ENCODE measurements around the gene RHOJ. TPM values are rescaled to one million over a fixed set of nuclear protein-coding genes. Genes with fewer than 3 reads are reported as not detected.

Gene RHOJ
- total RNA-seq, 2 experiments from 2014 or later = not detected

GRCh38 chr14:63212776-63213500 is 8.7 kb downstream of the RHOJ start:
- no peak for DNase-seq
- Mint-ChIP-seq H3K4me3 (no peak overlapping the region), H3K36me3 (ENCODE audit: low read depth) (no peaks in the 10 kb centered on the region), H3K27me3 (ENCODE audit: low read depth) (no peaks in the 10 kb centered on the region), H3K27ac (no peak overlapping the region), H3K9me3 (no peaks in the 10 kb centered on the region), H3K4me1 (ENCODE audit: low read depth) (no peaks in the 10 kb centered on the region)
- CTCF ChIA-PET = no interaction called here
- intact Hi-C loops (cut with micrococcal nuclease) = no loop called here

GRCh38 chr14:63214417-63215196 is 10.4 kb downstream of the RHOJ start:
- Mint-ChIP-seq H3K4me1 (ENCODE audit: low read depth) (no peaks in the 10 kb centered on the region), H3K27me3 (ENCODE audit: low read depth) (no peaks in the 10 kb centered on the region), H3K4me3 (no peak overlapping the region), H3K9me3 (no peaks in the 10 kb centered on the region), H3K36me3 (ENCODE audit: low read depth) (no peaks in the 10 kb centered on the region), H3K27ac (no peak overlapping the region)
- intact Hi-C loops (cut with micrococcal nuclease) = no loop called here
- no peak for DNase-seq
- CTCF ChIA-PET = no interaction called here

GRCh38 chr14:63220526-63220925 is 16.3 kb downstream of the RHOJ start:
- H3K9me3 Mint-ChIP-seq = no peaks in the 10 kb centered on the region
- DNase-seq = no peak
- no peaks in the 10 kb centered on the region for H3K36me3 Mint-ChIP-seq (ENCODE audit: low read depth)
- CTCF ChIA-PET = no interaction called here
- H3K4me3 Mint-ChIP-seq = no peak overlapping the region
- no peaks in the 10 kb centered on the region for H3K4me1 Mint-ChIP-seq (ENCODE audit: low read depth)
- H3K27me3 Mint-ChIP-seq (ENCODE audit: low read depth) = peaks cover 5% of the 10 kb centered on the region
- H3K27ac Mint-ChIP-seq = no peak overlapping the region
- intact Hi-C loops (cut with micrococcal nuclease) = no loop called here

GRCh38 chr14:63223596-63223995 is 19.4 kb downstream of the RHOJ start:
- CTCF ChIA-PET = no interaction called here
- no peaks in the 10 kb centered on the region for H3K4me1 Mint-ChIP-seq (ENCODE audit: low read depth)
- intact Hi-C loops (cut with micrococcal nuclease) = no loop called here
- H3K27ac Mint-ChIP-seq = no peak overlapping the region
- H3K27me3 Mint-ChIP-seq (ENCODE audit: low read depth) = peaks cover 8% of the 10 kb centered on the region
- no peak overlapping the region for H3K4me3 Mint-ChIP-seq
- H3K36me3 Mint-ChIP-seq (ENCODE audit: low read depth) = no peaks in the 10 kb centered on the region
- no peak for DNase-seq
- no peaks in the 10 kb centered on the region for H3K9me3 Mint-ChIP-seq

- DNase-seq = no peak
- Mint-ChIP-seq H3K4me1 (ENCODE audit: low read depth) (no peaks in the 10 kb centered on the region), H3K9me3 (no peaks in the 10 kb centered on the region), H3K27me3 (ENCODE audit: low read depth) (peaks cover 8% of the 10 kb centered on the region), H3K36me3 (ENCODE audit: low read depth) (no peaks in the 10 kb centered on the region), H3K4me3 (no peak overlapping the region), H3K27ac (no peak overlapping the region)
- intact Hi-C loops (cut with micrococcal nuclease) = no loop called here
- CTCF ChIA-PET = interaction anchor here (0.7 kb wide), 1 partner anchor 8 kb away, joined by 4 read pairs; no protein-coding TSS in a partner anchor
Measured at GRCh38 chr14:63224196-63224595, 20.0 kb downstream of the RHOJ start.

- Mint-ChIP-seq H3K4me1 (ENCODE audit: low read depth) (no peaks in the 10 kb centered on the region), H3K4me3 (no peak overlapping the region), H3K36me3 (ENCODE audit: low read depth) (no peaks in the 10 kb centered on the region), H3K27ac (no peak overlapping the region), H3K27me3 (ENCODE audit: low read depth) (peaks cover 14% of the 10 kb centered on the region), H3K9me3 (no peaks in the 10 kb centered on the region)
- no peak for DNase-seq
- CTCF ChIA-PET = no interaction called here
- intact Hi-C loops (cut with micrococcal nuclease) = no loop called here
Measured at GRCh38 chr14:63228217-63228616, 24.0 kb downstream of the RHOJ start.

GRCh38 chr14:63229330-63230059 is 25.3 kb downstream of the RHOJ start:
- no peaks in the 10 kb centered on the region for H3K36me3 Mint-ChIP-seq (ENCODE audit: low read depth)
- no peaks in the 10 kb centered on the region for H3K4me1 Mint-ChIP-seq (ENCODE audit: low read depth)
- H3K27ac Mint-ChIP-seq = no peak overlapping the region
- H3K4me3 Mint-ChIP-seq = no peak overlapping the region
- no peaks in the 10 kb centered on the region for H3K9me3 Mint-ChIP-seq
- H3K27me3 Mint-ChIP-seq (ENCODE audit: low read depth) = peaks cover 13% of the 10 kb centered on the region
- CTCF ChIA-PET = no interaction called here
- intact Hi-C loops (cut with micrococcal nuclease) = no loop called here
- DNase-seq = no peak

GRCh38 chr14:63231766-63232165 is 27.5 kb downstream of the RHOJ start:
- Mint-ChIP-seq H3K4me1 (ENCODE audit: low read depth) (no peaks in the 10 kb centered on the region), H3K4me3 (no peak overlapping the region), H3K27me3 (ENCODE audit: low read depth) (peaks cover 12% of the 10 kb centered on the region), H3K27ac (no peak overlapping the region), H3K36me3 (ENCODE audit: low read depth) (no peaks in the 10 kb centered on the region), H3K9me3 (no peaks in the 10 kb centered on the region)
- intact Hi-C loops (cut with micrococcal nuclease) = no loop called here
- DNase-seq = no peak
- CTCF ChIA-PET = no interaction called here

GRCh38 chr14:63237791-63238190 is 33.5 kb downstream of the RHOJ start:
- Mint-ChIP-seq H3K4me1 (ENCODE audit: low read depth) (no peaks in the 10 kb centered on the region), H3K4me3 (no peak overlapping the region), H3K27ac (no peak overlapping the region), H3K36me3 (ENCODE audit: low read depth) (no peaks in the 10 kb centered on the region), H3K9me3 (no peaks in the 10 kb centered on the region), H3K27me3 (ENCODE audit: low read depth) (peaks cover 8% of the 10 kb centered on the region)
- DNase-seq = no peak
- intact Hi-C loops (cut with micrococcal nuclease) = no loop called here
- CTCF ChIA-PET = no interaction called here

- H3K4me1 Mint-ChIP-seq (ENCODE audit: low read depth) = no peaks in the 10 kb centered on the region
- intact Hi-C loops (cut with micrococcal nuclease) = no loop called here
- H3K27me3 Mint-ChIP-seq (ENCODE audit: low read depth) = peaks cover 2% of the 10 kb centered on the region
- H3K4me3 Mint-ChIP-seq = no peak overlapping the region
- CTCF ChIA-PET = no interaction called here
- no peaks in the 10 kb centered on the region for H3K9me3 Mint-ChIP-seq
- DNase-seq = no peak
- H3K27ac Mint-ChIP-seq = no peak overlapping the region
- H3K36me3 Mint-ChIP-seq (ENCODE audit: low read depth) = no peaks in the 10 kb centered on the region
Measured at GRCh38 chr14:63240221-63240620, 36.0 kb downstream of the RHOJ start.

- Mint-ChIP-seq H3K36me3 (ENCODE audit: low read depth) (no peaks in the 10 kb centered on the region), H3K4me3 (no peak overlapping the region), H3K4me1 (ENCODE audit: low read depth) (no peaks in the 10 kb centered on the region), H3K27ac (no peak overlapping the region), H3K9me3 (no peaks in the 10 kb centered on the region), H3K27me3 (ENCODE audit: low read depth) (peaks cover 3% of the 10 kb centered on the region)
- intact Hi-C loops (cut with micrococcal nuclease) = no loop called here
- CTCF ChIA-PET = no interaction called here
- no peak for DNase-seq
Measured at GRCh38 chr14:63241096-63241495, 36.9 kb downstream of the RHOJ start.

- no peaks in the 10 kb centered on the region for H3K4me1 Mint-ChIP-seq (ENCODE audit: low read depth)
- peaks cover 2% of the 10 kb centered on the region for H3K9me3 Mint-ChIP-seq
- H3K4me3 Mint-ChIP-seq = no peak overlapping the region
- no peak for DNase-seq
- CTCF ChIA-PET = no interaction called here
- intact Hi-C loops (cut with micrococcal nuclease) = no loop called here
- H3K36me3 Mint-ChIP-seq (ENCODE audit: low read depth) = no peaks in the 10 kb centered on the region
- peaks cover 6% of the 10 kb centered on the region for H3K27me3 Mint-ChIP-seq (ENCODE audit: low read depth)
- no peak overlapping the region for H3K27ac Mint-ChIP-seq
Measured at GRCh38 chr14:63243646-63244045, 39.4 kb downstream of the RHOJ start.
